Measurements from ENCODE around the gene CEP295NL. TPM values are rescaled to one million over a fixed set of nuclear protein-coding genes. Genes with fewer than 3 reads are reported as not detected.

CEP295NL gene
- total and polyA plus RNA-seq, 2 of the 8 experiments (the other 6 are each of a cell fraction or from before 2014, with no cell fraction given): 0.06 to 2.0 TPM

GRCh38 chr17:78913115-78913514 lies 10.1 kb upstream of the CEP295NL start:
- FAIRE-seq: no peak
- H2AFZ ChIP-seq (ENCODE audit: low read length): no peak overlapping the region
- no peak overlapping the region for H2BK15ac ChIP-seq (ENCODE audit: low read length)
- H2BK5ac ChIP-seq (ENCODE audit: low read depth, low read length): no peak overlapping the region
- no peak overlapping the region for H3K4me3 ChIP-seq (ENCODE audit: extremely low read depth in 1 of 4, insufficient read depth in 2 of 4, low read depth in 3 of 4, low read length in 4 of 4)
- CTCF ChIA-PET (ENCODE audit: partially characterized antibody): interaction anchor here (0.7 to 4.3 kb wide), 4 partner anchors 9 to 80 kb away, joined by 3 to 20 read pairs (median 4); partner anchors contain the start of gene CEP295NL
- no peak overlapping the region for H3K4ac ChIP-seq (replicated peaks; ENCODE audit: insufficient read length, low read depth, low read length)
- H4K91ac ChIP-seq (replicated peaks; ENCODE audit: insufficient read length, low read length): no peak overlapping the region
- no peak overlapping the region for H4K5ac ChIP-seq (ENCODE audit: insufficient read length, low read depth, low read length)
- H3K79me1 ChIP-seq (ENCODE audit: low read depth, low read length): peaks cover 10% of the 10 kb centered on the region
- peaks cover 2 to 16% of the 10 kb centered on the region in 2 experiments for H4K20me1 ChIP-seq (replicated peaks in 1 of 2; ENCODE audit: control insufficient read depth in 1 of 2, insufficient read depth in 2 of 2, low read length in 2 of 2)
- no peak overlapping the region for H3K56ac ChIP-seq (replicated peaks; ENCODE audit: insufficient read length, low read depth, low read length)
- peaks cover 0 to 38% of the 10 kb centered on the region in 2 experiments; a peak in 2 of 4 replicates for H3K79me2 ChIP-seq (ENCODE audit: control insufficient read depth in 1 of 2, insufficient read depth in 2 of 2, low read length in 2 of 2)
- no peak overlapping the region for H3K14ac ChIP-seq (ENCODE audit: insufficient read length)
- 96% methylated on average over 15 of the region's 15 CpGs; no CpG with 5 or more reads in 1 of the 2 experiments for WGBS, 2 experiments (ENCODE audit: extremely low coverage in 1 of 2, insufficient coverage in 1 of 2, insufficient read length in 1 of 2, insufficient replicate concordance in 2 of 2, low coverage in 1 of 2, low lambda C conversion rate in 2 of 2, missing lambda C conversion rate in 1 of 2)
- H3K27me3 ChIP-seq (replicated peaks in 1 of 4; ENCODE audit: control insufficient read depth in 3 of 4, extremely low read depth in 1 of 4, insufficient read depth in 3 of 4, low read length in 3 of 4): no peaks in the 10 kb centered on the region; a peak in 1 of 7 replicates
- no peak overlapping the region for H3K4me2 ChIP-seq (ENCODE audit: insufficient read depth in 1 of 2, low read depth in 2 of 2, low read length in 2 of 2)
- H2BK20ac ChIP-seq (ENCODE audit: low read length): no peak overlapping the region
- H2BK12ac ChIP-seq (ENCODE audit: low read depth, low read length): no peak overlapping the region
- H2AK5ac ChIP-seq (ENCODE audit: low read depth, low read length): no peak overlapping the region
- no peaks in the 10 kb centered on the region for H3K36me3 ChIP-seq (ENCODE audit: control insufficient read depth in 2 of 4, insufficient read depth in 4 of 4, low read length in 3 of 4)
- H2BK120ac ChIP-seq (replicated peaks; ENCODE audit: low read depth, low read length): no peak overlapping the region
- DNase-seq (ENCODE audit: low read depth in 1 of 2, low spot score in 2 of 2): no peak
- POLR2A ChIA-PET (ENCODE audit: partially characterized antibody): no interaction called here
- no peak overlapping the region for H3K27ac ChIP-seq (ENCODE audit: low read depth, low read length)
- H3K23ac ChIP-seq (ENCODE audit: insufficient read length): no peak overlapping the region
- H3K23me2 ChIP-seq (ENCODE audit: low read depth, low read length): no peaks in the 10 kb centered on the region
- H3K18ac ChIP-seq (ENCODE audit: extremely low read depth, low read length): no peak overlapping the region
- TF ChIP-seq EP300 (IDR thresholded peaks at IDR 0.05; ENCODE audit: borderline replicate concordance in 1 of 2, low read depth in 2 of 2, low read length in 2 of 2): no peak
- TF ChIP-seq POLR2AphosphoS5 (IDR thresholded peaks at IDR 0.05; ENCODE audit: low read depth, low read length): no peak
- TF ChIP-seq PHF8 (conservative IDR thresholded peaks at IDR 0.05; ENCODE audit: low read depth, low read length): no peak
- TF ChIP-seq CEBPB (IDR thresholded peaks at IDR 0.05; ENCODE audit: low read depth, low read length): no peak
- TF ChIP-seq GABPA (IDR thresholded peaks at IDR 0.05; ENCODE audit: borderline replicate concordance, insufficient read depth, low read length): no peak
- no peak for TF ChIP-seq CREB1 (IDR thresholded peaks at IDR 0.05)
- TF ChIP-seq FOSL1 (IDR thresholded peaks at IDR 0.05; ENCODE audit: insufficient read depth, low read depth, low read length): no peak
- no peak for TF ChIP-seq NRF1 (IDR thresholded peaks at IDR 0.05; ENCODE audit: low read depth, low read length)
- TF ChIP-seq RBBP5 (IDR thresholded peaks at IDR 0.05; ENCODE audit: borderline replicate concordance, low read depth, low read length): no peak
- no peak for TF ChIP-seq CTBP2 (IDR thresholded peaks at IDR 0.05; ENCODE audit: borderline replicate concordance, insufficient read depth, insufficient read length, low read length)
- no peaks in the 10 kb centered on the region for H3K9me3 ChIP-seq (ENCODE audit: insufficient read depth in 2 of 2, low read depth in 1 of 2, low read length in 1 of 2)
- peaks cover 0 to 13% (median 7%) of the 10 kb centered on the region in 4 experiments for H3K4me1 ChIP-seq (replicated peaks in 1 of 4; ENCODE audit: control insufficient read depth in 3 of 4, insufficient read depth in 4 of 4, low read length in 3 of 4)
- H3K9ac ChIP-seq (replicated peaks in 1 of 4; ENCODE audit: extremely low read depth in 1 of 4, low read depth in 3 of 4, low read length in 3 of 4): no peak overlapping the region
- H4K8ac ChIP-seq (ENCODE audit: extremely low read depth, insufficient read depth, low read length): no peak overlapping the region

Data from H1 (cell line).